ENCODE data around the gene SYNDIG1. TPM values are rescaled to one million over a fixed set of nuclear protein-coding genes. Genes with fewer than 3 reads are reported as not detected.

SYNDIG1 gene
- total RNA-seq, 1 donor: 2.2 TPM

DNA sequence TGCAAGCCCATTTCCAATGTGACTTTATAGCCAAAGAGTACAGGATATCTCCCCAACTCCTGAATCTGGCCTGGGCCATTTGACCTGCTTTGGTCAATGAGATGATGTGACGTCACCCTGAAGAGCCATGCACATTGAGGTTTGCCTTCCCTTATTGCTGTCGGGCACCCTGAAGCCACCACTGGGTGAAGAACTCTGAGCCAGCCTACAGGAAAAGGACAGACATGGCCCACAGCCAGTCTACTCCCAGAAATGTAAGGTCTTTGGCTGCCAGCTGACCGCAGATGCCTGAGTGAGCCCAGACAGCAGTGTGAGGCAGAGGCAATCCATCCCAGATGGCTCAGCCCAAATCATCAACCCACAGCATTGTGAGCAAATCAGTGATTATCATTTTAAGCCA lies 3.7 kb upstream of the SYNDIG1 start:
- Histone ChIP-seq H3K27me3 (ENCODE audit: insufficient read depth, low read length) (peaks cover 22% of the 10 kb centered on the region), H3K79me2 (ENCODE audit: insufficient read depth, low read length) (no peaks in the 10 kb centered on the region), H3K4me1 (ENCODE audit: insufficient read depth, low read length) (no peaks in the 10 kb centered on the region), H3K36me3 (ENCODE audit: insufficient read depth, low read length) (no peaks in the 10 kb centered on the region), H2AFZ (ENCODE audit: low read length) (no peak overlapping the region), H3K4me3 (ENCODE audit: insufficient read depth, low read length) (no peak overlapping the region), H3K27ac (ENCODE audit: low read depth, low read length) (no peak overlapping the region), H3K4me2 (ENCODE audit: insufficient read depth, low read length) (no peak overlapping the region), H4K20me1 (ENCODE audit: insufficient read depth, low read length) (no peaks in the 10 kb centered on the region), H3K9me3 (ENCODE audit: low read depth, low read length) (no peaks in the 10 kb centered on the region)
- DNase-seq (ENCODE audit: insufficient read length, low spot score, missing footprints): peak; percentile 96
- TF ChIP-seq, protein P1, sequence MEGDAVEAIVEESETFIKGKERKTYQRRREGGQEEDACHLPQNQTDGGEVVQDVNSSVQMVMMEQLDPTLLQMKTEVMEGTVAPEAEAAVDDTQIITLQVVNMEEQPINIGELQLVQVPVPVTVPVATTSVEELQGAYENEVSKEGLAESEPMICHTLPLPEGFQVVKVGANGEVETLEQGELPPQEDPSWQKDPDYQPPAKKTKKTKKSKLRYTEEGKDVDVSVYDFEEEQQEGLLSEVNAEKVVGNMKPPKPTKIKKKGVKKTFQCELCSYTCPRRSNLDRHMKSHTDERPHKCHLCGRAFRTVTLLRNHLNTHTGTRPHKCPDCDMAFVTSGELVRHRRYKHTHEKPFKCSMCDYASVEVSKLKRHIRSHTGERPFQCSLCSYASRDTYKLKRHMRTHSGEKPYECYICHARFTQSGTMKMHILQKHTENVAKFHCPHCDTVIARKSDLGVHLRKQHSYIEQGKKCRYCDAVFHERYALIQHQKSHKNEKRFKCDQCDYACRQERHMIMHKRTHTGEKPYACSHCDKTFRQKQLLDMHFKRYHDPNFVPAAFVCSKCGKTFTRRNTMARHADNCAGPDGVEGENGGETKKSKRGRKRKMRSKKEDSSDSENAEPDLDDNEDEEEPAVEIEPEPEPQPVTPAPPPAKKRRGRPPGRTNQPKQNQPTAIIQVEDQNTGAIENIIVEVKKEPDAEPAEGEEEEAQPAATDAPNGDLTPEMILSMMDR (IDR thresholded peaks at IDR 0.05; ENCODE audit: extremely low read depth, low read depth, low read length): no peak

DNA sequence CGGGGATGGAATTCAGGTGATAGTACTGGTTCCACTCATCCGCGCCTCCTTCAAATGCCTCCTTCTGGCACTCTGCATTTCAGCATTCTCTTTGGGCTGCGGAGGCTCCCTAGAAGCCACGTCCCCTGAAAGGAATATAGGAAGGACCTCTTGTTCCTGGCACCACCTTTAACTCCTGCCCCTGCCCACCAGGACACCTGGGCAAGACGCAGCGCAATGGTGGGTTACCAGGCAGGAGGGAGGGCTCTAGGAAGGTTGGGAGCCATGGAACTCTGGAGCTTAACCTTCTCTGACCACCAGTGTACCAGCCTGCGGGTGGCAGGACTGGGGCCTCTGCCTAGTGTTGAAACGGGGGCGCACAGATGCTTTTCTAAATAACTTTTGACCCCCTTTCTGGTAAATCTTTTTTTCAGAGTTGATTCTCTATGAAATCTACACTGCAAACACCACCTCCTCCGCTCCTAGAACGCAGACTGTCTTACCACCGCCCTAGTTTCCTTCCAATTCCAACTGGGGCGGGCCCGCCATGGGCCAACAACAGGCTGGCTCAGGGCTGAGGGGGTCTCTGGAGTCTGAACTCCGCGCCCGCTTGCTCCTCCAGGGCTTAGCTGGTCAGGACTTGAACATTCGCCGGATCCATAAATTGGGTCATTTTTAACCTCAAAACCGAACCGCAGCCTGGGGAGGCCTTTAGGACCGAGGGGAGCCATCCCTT lies 871 bp upstream of the SYNDIG1 start:
- TF ChIP-seq, protein P1 (IDR thresholded peaks at IDR 0.05; ENCODE audit: extremely low read depth, low read depth, low read length): no peak
- H3K4me1 ChIP-seq (ENCODE audit: insufficient read depth, low read length): no peaks in the 10 kb centered on the region
- DNase-seq (ENCODE audit: insufficient read length, low spot score, missing footprints): no peak
- H3K36me3 ChIP-seq (ENCODE audit: insufficient read depth, low read length): no peaks in the 10 kb centered on the region
- no peak overlapping the region for H2AFZ ChIP-seq (ENCODE audit: low read length)
- no peaks in the 10 kb centered on the region for H4K20me1 ChIP-seq (ENCODE audit: insufficient read depth, low read length)
- H3K4me2 ChIP-seq (ENCODE audit: insufficient read depth, low read length): peak overlapping the region; percentile 61
- no peaks in the 10 kb centered on the region for H3K9me3 ChIP-seq (ENCODE audit: low read depth, low read length)
- H3K27me3 ChIP-seq (ENCODE audit: insufficient read depth, low read length): peaks cover 42% of the 10 kb centered on the region
- no peak overlapping the region for H3K27ac ChIP-seq (ENCODE audit: low read depth, low read length)
- H3K79me2 ChIP-seq (ENCODE audit: insufficient read depth, low read length): no peaks in the 10 kb centered on the region
- peak overlapping the region; percentile 55 for H3K4me3 ChIP-seq (ENCODE audit: insufficient read depth, low read length)

DNA sequence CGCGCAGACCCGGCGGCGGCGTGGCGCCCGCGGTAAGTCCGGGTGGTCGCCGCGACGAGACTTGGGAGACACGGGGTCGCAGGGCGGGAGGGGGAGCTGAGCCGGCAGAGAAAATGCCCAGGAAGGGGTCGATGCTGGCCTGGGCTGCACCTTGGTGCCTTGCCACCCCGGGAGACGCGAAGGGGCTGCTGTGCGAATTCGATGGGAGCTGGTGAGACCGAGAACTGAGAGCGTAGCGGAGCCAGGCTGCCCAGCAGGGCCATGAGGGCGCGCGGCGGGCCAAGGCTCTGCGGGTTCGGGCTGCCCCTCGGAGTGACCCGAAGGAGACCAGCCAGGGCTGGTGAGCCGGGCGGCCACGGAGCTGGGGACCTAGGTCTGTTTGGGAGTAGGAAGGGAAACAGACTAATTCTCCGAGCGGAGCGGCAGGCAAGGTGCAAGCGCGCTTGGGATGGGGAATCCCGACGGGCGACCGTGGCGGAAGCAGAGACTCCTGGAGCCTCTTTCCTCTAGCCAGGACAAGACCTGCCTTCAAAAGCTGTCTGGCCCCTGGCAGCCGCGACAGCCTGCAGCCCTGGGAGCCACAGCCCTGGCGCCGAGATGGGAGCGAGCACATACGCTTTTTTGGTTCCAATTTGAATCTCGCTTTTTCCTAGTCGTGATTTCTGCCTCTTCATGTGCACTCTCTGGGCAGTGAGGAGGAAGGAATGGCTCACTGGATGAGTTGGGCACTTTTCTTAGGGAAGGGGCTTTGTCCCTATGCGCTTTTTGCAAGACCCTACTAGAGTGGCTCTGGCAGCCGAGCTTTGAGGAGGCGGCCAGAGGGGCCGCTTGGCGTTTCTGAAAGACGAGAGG lies 691 bp downstream of the SYNDIG1 start:
- no peak overlapping the region for H2AFZ ChIP-seq (ENCODE audit: low read length)
- H3K79me2 ChIP-seq (ENCODE audit: insufficient read depth, low read length): no peaks in the 10 kb centered on the region
- H3K4me3 ChIP-seq (ENCODE audit: insufficient read depth, low read length): peak overlapping the region; percentile 55
- TF ChIP-seq, protein P1 (IDR thresholded peaks at IDR 0.05; ENCODE audit: extremely low read depth, low read depth, low read length): no peak
- peak overlapping the region; percentile 61 for H3K4me2 ChIP-seq (ENCODE audit: insufficient read depth, low read length)
- peak; percentile 87 for DNase-seq (ENCODE audit: insufficient read length, low spot score, missing footprints)
- no peaks in the 10 kb centered on the region for H3K36me3 ChIP-seq (ENCODE audit: insufficient read depth, low read length)
- no peak overlapping the region for H3K27ac ChIP-seq (ENCODE audit: low read depth, low read length)
- H4K20me1 ChIP-seq (ENCODE audit: insufficient read depth, low read length): no peaks in the 10 kb centered on the region
- no peaks in the 10 kb centered on the region for H3K4me1 ChIP-seq (ENCODE audit: insufficient read depth, low read length)
- H3K27me3 ChIP-seq (ENCODE audit: insufficient read depth, low read length): peaks cover 39% of the 10 kb centered on the region
- no peaks in the 10 kb centered on the region for H3K9me3 ChIP-seq (ENCODE audit: low read depth, low read length)
